ENCODE results near the gene SENP7.
"Not testable (repeated sequence)": the region's sequence is repeated elsewhere in the genome, so short reads cannot be mapped to it uniquely, and the experiment has no call there.

SENP7 gene

DNA sequence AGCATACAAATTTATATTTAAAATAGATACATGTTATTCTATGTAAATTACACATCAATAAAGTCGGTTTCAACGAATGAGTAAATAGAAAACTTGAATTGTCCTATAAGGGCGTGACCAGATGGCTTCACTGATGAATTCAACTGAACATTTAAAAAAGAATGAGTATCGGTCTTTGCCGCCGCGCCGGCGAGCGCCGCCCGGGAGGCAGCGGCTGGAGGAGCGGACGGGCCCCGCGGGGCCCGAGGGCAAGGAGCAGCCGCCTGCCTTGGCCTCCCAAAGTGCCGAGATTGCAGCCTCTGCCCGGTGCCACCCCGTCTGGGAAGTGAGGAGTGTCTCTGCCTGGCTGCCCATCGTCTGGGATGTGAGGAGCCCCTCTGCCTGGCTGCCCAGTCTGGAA lies 74.4 kb downstream of the SENP7 start:
- DNase-seq (ENCODE audit: low spot score) = not testable (repeated sequence)

DNA sequence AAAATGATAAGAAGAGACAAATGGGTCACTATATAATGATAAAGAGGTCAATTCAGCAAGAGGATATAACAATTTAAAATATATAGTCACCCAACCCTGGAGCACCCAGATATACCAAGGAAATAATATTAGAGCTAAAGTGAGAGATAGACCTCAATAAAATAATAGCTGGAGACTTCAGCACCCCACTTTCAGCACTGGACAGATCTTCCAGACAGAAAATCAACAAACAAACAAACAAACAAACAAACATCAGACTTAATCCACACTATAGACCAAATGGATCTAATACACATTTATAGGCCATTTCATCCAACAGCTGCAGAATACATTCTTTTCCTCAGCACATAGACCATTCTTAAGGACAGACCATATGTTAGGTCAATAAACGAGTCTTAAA lies 79.4 kb downstream of the SENP7 start:
- no peak for DNase-seq (ENCODE audit: low spot score)

GRCh38 chr3:101423984-101424888 lies 88.8 kb downstream of the SENP7 start:
- no peak for DNase-seq (ENCODE audit: low spot score)

DNA sequence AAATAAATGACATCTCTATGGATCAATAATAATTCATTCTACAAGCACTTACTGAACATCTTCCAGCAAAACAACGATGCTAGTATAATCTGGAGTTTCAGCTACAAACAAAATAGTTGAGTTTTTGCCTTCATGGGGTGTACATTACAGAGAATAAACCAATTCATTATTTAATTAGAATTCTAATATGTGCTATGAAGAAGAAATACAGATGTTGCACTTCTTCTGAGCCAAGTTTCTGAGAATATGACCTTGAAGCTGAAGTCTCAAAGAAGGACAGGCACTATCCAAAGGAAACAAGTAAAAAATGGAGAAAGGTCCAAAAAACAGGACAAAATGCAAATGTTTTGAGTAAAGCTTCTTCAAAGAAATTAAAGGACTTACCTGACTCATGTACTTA lies 94.2 kb downstream of the SENP7 start:
- no peak for DNase-seq (ENCODE audit: low spot score)

DNA sequence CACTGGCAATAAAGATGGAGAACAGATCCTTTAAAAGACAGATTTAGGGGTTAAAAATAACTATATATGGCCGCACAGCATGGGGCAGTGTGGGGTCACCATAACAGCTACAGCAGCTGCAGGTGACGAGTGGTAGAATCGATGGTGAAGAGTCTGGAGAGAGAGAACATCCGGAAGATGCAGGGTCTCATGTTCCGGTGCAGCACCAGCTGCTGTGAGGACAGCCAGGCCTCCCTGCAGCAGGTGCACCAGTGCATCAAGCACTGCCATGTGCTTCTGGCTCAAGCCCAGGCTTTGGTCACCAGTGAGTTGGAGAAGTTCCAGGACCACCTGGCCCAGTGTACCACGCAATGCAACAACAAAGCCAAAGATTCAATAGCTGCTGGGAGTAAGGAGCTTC lies 98.9 kb downstream of the SENP7 start:
- DNase-seq (ENCODE audit: low spot score) = no peak

DNA sequence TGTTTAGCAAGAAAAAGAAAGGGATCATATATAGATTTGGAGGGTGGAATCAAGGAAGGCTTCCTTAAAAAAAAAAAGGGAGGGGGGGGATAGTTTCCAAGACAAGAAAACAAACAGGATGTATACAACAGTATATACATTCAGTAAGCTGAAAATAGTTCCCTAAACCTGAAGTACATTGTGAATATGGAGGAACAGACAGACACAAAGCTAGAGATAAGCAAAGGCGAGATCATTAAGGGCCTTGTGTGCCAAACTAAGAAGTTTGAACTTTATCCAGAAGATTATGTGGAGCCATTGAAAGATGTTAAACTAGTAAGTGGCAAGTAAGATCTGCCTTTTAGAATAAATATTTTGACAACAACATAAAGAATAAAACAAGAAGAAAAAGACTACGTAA lies 99.4 kb downstream of the SENP7 start:
- DNase-seq (ENCODE audit: low spot score) = no peak

- DNase-seq (ENCODE audit: low spot score) = no peak
Measured at GRCh38 chr3:101391413-101391950, 121.5 kb downstream of the SENP7 start.

DNA sequence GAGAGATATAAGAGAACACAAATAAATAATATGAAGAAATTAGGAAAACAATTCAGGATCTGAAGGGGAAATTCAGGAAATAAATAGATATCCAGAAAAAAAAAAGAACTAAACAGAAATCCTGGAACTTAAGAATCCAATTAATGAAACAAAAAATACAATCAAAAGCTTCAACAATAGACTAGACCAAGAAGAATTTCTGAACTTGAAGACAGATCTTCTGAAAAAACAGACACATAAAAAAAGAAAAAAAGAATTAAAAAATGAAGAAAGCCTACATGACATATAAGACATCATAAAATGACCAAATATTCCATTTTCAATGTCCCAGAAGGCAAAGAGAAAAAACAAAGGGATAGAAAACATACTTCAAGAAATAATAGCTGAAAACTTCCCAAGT lies 124.3 kb downstream of the SENP7 start:
- no peak for DNase-seq (ENCODE audit: low spot score)

DNA sequence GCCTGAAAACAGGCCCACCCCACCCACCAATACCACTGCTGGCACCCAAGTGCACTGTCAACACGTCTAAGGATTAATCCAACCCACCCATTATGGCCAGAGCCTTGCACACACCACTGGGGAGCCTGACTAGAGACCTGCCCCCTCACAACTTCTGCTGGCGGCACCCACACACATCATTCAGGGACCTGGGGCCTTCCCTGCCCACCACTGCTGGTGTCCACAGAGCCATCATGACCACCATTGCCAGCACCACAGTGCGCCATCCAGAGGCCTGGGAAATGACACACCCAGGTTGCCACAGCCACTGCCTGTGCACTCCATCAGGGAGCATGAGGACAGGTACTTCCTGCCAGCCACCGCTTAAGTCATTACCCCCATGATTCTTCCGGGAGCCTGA lies 125.7 kb downstream of the SENP7 start:
- no peak for DNase-seq (ENCODE audit: low spot score)

DNA sequence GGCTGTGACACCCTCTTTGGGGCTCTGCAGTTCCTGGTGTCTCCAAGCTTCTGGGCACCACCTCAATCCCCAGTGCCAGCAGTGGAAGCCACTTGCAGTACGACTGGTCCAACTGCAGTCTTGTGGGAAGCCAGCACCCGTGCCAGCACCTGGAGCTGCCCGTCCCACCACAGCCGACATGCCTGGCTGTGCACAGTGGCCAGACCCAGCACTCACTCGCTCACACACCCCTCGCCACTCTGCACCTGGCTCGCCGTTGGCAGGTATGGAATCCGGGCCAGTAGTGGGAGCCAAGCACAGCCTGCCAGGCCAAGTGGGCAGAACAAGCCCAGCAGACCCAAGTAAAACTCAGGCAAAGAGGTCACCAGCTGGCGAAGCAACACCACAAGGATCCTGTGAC lies 128.6 kb downstream of the SENP7 start:
- DNase-seq (ENCODE audit: low spot score) = no peak

DNA sequence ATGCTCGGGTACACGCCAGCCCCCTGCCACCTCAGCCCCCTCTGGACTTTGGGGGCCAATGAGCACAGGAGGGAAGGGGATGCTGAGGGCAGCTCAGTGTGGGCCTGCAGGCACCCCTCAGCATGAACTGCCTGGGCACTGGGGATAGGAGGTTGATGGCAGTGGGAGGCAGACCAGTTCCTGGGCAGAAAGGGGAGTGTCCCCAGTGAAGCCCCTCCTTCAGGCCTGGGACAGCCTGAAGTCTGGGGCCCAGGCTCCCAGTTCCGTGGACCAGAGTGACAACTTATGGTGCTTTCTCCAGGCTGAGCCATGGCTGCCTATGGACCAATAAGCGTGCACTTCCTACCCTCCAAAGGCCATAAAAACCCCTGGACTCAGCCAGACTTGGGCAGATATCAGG lies 129.4 kb downstream of the SENP7 start:
- DNase-seq (ENCODE audit: low spot score) = no peak

DNA sequence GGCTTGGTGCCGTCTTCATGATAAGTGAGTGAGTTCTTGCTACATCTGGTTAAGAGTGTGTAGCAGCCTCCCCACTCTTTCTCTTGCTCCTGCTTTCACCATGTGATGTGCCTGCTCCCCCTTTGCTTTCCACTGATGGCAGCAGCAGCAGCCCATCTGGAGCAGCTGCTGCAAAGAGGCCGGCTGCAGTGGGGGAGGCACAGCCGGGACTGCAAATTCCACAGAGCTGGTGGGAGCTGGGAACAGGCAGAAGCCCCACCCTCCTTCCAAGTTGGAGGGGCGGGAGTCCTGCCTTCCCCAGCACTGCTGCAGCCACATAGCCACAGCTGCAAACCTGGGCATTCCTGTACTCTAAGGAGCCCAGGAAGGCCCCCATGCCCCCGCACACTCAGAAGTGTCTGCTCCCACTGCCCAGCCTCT lies 129.8 kb downstream of the SENP7 start:
- no peak for DNase-seq (ENCODE audit: low spot score)

- peak; percentile 30 for DNase-seq (ENCODE audit: low spot score)
Measured at GRCh38 chr3:101381809-101382208, 131.2 kb downstream of the SENP7 start.

DNA sequence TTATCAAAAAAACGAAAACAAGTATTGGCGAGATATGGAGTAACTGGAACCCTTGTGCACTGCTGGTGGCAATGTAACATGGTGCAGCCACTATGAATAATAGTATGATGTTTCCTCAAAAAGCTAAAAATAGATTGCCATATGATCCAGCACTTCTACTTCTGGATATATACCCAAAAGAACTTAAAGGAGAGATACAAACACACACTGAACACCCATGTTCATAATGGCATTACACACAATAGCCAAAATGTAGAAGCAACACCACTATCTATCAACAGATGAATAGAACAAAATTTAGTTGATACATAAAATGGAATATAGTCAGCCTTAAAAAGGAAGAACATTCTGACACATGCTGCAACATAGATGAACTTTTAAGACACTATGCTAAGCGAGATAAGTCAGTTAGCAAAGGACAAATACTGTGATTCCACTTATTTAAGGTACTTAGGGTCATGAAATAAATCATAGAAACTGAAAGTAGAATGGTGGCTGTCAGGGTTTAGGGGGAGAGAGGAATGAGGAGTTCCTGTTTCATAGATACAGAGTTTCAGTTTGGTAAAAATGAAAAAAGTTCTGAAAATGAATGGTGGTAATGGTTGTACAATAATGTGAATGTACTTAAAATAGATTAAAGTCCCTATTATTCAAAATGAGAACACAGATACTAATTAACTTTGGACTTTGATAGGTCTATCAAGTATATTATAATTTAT lies 133.2 kb downstream of the SENP7 start:
- no peak for DNase-seq (ENCODE audit: low spot score)

- peak; percentile 1 for DNase-seq (ENCODE audit: low spot score)
Measured at GRCh38 chr3:101377796-101378195, 135.2 kb downstream of the SENP7 start.

DNA sequence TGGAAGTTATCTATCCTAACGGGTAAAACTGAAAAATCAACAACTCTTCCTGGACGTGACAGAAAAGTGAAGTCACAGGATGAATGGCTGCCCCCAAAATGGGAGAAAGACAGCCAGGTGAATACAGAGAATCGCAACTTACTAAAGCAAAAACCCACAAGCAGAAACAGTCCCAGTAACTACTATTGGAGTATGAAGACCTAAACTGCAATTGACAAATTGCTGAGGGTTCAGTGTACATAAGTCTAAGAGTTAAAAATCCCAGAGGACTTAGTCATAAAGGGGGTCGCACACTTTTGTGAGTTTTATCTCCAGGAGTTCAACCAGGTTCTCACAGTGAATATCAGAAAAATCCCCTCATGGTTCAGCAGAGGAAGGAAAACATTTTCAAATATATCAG lies 135.8 kb downstream of the SENP7 start:
- DNase-seq (ENCODE audit: low spot score) = no peak

DNA sequence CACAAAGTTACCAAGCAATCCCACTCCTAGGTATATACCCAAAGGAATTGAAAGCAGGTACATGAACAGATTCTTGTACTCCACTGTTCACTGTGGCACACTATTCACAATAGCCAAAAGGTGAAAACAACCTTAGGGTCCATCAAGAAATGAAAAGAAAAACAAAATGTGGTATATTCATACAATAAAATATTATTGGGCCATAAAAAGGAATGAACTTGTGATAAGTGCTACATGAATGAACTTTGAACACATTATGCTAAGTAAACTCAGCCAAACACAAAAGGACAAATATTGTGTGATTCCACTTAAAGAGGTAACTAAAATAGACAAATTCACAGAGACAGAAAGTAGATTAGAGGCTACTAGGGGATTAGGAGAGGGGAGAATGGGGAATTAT lies 137.4 kb downstream of the SENP7 start:
- DNase-seq (ENCODE audit: low spot score) = no peak

DNA sequence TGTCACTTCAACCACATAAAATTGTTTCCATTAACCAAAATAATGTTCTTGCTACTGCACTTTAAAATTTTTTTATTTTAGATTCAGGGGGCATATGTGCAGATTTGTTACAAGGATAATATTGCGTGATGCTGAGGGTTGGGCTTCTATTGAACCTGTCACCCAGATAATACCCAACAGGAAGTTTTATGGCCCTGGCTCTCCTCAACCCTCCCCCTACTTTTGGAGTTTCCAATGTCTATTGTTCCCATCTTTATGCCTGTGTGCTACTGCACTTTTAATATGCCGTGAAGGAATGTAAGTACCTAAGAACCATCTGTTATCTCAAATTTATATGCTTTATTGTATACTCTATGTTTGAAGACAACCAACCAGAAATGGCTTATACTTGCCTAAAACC lies 150.6 kb downstream of the SENP7 start:
- DNase-seq (ENCODE audit: low spot score) = no peak

DNA sequence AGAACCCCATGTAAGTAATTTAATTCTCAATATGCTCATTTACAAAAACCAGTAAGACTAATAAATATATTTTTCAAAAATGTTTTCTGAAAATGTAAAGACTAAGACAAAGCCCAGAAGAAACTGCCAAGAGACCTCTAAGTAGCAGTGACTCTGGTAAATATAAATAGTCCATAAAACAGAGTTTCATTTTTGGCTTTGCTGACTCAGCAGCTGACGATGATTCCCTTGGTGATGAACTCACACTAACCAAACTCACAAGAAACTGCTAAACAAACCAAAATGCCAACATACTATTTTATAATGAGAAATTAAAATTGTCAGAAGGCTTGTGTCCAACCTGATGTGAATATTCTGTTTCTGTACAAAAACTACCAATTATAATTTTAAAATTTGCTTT lies 161.2 kb downstream of the SENP7 start:
- no peak for DNase-seq (ENCODE audit: low spot score)

- no peak for DNase-seq (ENCODE audit: low spot score)
Measured at GRCh38 chr3:101340591-101340990, 172.4 kb downstream of the SENP7 start.

GRCh38 chr3:101333883-101334282 lies 179.1 kb downstream of the SENP7 start:
- no peak for DNase-seq (ENCODE audit: low spot score)

DNA sequence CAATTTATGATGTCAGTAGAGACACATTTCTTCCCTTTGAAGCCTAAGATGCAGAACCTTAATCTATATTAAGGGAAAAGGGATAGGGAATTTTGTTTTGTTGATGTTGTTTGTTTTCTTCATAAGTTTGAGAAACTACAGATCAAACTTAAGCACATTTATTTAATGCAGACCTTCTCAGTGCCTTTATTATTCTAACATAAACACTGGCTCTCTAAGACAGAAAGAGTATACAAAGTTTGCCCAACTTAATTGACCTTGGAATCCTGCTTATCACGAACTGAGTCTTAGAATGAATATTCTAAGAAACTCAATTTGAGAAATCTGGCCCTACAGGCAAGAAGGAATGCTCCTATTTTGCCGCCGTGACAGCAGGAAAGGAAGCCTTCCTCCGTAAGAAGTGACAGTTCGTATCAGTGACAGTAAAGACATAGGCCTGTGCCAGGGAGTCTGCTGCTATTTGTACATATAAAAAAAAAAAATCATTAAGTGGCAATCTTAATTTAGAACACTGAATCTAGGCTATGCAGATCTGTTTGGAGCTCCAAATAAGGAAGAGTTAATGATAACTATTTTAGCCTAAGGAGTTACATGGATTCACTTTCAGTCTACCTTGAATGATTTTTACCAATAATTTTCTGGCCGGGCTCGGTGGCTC lies 183.9 kb downstream of the SENP7 start:
- DNase-seq (ENCODE audit: low spot score) = no peak
